Activated CD8-positive, alpha-beta memory T cell treated with anti-CD3 and anti-CD28 coated beads for 4 hours (primary cell): ENCODE measurements around the gene DLG5.

Source experiments
- DNase-seq, 2 donors: peaks; one replicate each; pipeline ENCODE4 v3.0.0-alpha.2; 2020; ENCODE audit warnings: low read depth in 2 of 2

The DLG5 gene

GRCh38 chr10:77892021-77892739 is 34.4 kb downstream of the DLG5 start:
- no peak for DNase-seq

DNA sequence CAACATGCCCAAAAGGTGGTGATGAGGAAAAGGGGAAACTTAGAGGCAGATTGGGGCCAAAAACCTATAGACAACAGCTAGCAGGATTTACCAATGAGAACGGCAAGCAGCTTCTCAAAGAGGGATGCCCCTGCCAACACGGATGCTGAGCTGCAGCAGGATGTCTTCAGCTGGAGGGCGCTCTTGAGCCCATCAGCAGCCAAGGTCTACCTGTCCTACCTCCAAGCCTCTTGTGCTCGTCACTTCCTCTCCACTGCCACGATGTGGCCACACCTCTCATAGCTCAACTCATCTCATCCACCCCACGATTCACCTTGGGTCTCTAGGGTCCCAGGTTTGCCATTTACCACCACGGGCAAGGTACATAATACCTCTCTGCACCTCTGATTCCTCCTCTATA is 36.5 kb downstream of the DLG5 start:
- no peak for DNase-seq

GRCh38 chr10:77889277-77889903 is 37.2 kb downstream of the DLG5 start:
- no peak for DNase-seq

- no peak for DNase-seq
Measured at GRCh38 chr10:77888356-77888703, 38.2 kb downstream of the DLG5 start.

DNA sequence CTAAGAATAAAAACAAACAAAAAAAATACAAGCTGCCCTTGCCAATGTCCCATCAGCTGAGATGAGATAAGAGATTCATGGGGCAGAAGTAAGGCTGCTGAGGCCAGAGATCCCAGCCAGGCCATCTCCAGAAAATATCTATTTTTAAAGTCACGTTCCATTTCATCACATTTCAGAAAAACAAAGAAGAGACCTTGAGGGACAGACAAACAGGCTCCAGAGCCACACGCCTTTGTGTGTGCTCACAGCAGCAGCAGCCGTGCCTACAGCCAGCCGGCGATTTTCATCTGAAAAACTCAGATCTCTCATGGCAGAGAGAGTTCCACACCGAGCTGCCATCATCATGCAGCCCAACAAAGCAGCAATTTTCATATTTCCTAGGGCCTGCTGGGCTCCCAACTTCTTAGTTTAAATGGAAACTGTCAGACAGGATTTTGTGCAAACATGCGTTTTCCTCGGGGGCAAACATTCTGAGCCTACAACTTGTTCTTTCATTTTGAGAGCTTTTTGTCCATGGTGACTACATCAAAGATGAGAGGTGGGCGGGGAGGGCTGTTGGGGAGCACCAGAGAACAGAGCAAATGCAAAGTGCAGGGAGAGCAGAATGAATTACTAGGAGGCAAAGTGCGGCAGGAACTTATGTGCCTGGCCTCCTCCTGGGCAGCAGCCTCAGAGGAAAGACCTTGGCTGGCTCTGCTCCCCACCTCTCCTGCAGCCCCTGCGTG is 38.8 kb downstream of the DLG5 start:
- no peak for DNase-seq

GRCh38 chr10:77886795-77887355 is 39.7 kb downstream of the DLG5 start:
- no peak for DNase-seq

GRCh38 chr10:77884181-77884580 is 42.4 kb downstream of the DLG5 start:
- no peak for DNase-seq

GRCh38 chr10:77881636-77882035 is 44.9 kb downstream of the DLG5 start:
- DNase-seq, result no peak

- no peak for DNase-seq
Measured at GRCh38 chr10:77881222-77881621, 45.3 kb downstream of the DLG5 start.

DNA sequence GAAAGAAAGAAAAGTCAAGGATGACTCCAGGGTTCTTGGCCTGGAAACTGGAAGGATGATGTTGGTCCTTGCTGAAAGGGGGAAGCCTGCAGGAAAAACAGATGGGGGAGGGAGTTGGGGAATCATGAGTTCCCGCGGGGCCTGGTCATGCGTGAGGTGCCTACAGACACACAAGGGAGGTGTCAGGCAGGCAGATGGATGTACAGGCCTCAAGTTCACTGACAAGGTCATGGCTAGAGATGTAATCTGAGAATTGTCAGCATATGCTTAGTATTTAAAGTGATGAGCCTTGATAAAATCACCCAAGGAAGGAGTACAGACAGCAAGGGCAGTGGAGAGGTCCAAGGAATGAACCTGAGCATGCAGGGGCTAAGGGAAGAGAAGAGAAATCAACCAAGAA is 46.8 kb downstream of the DLG5 start:
- DNase-seq, result no peak

DNA sequence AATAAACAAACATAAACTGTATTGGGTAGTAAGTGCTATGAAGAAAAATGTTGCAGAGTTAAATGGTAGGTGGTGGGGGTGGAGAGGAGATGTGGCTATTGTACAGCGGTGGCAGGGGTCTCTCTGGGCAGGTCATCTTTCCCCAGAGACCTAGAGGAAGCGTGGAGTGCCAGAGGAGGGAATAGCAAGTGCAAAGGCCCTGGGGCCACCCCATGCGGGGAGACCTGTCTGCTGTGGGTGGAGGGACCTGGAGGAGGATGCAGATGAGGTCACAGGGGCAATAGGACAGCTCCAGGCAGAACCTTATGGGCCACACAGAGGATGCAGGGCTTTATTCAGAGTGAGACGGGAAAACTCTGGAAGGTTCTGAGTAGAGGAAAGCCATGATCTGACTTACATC is 47.5 kb downstream of the DLG5 start:
- no peak for DNase-seq

- peak; percentile 23 to 27 for DNase-seq
Measured at GRCh38 chr10:77877441-77878344, 48.9 kb downstream of the DLG5 start.

GRCh38 chr10:77875730-77876129 is 50.8 kb downstream of the DLG5 start:
- no peak for DNase-seq

GRCh38 chr10:77874872-77875271 is 51.7 kb downstream of the DLG5 start:
- DNase-seq, result no peak

DNA sequence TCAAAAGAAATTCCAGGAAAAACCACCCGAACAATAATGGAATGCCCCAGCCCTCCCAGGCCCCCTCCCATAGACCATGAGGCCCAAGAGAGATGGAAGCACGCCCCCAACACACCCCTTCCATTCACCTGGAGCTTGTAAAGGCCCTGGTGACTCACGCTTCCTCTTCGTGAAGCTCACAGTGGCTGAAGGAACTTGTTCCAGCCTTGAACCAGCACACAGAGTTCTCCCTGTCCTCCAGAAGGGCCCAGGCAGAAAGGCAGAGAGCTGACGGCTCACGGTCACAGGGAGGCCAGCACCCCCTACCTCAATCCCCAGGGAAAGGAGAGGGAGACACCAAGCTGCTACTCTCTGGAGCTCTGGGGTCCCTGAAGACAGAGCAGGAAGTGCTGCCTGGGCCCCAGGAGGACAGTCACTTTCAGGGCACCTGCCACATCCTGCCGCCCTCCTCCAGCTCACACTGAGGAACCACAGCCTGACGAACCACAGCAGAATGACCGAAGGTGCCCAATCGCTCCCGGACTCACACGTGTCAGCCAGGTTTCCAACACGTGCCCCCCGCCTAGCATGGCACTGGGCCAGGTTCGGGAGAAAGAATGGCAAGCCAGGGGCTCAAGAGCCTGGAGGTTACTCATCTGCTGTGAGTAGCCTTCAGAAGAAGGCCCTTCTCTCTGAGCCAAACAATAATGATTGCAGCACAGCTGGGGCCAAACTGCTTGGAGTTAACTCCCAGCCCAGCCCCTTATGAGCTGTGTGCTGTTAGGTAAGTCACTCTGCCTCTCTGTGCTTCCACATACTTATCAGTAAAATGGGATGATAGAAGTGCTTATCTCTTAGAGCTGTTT is 52.8 kb downstream of the DLG5 start:
- peak; percentile 12 to 20 for DNase-seq

DNA sequence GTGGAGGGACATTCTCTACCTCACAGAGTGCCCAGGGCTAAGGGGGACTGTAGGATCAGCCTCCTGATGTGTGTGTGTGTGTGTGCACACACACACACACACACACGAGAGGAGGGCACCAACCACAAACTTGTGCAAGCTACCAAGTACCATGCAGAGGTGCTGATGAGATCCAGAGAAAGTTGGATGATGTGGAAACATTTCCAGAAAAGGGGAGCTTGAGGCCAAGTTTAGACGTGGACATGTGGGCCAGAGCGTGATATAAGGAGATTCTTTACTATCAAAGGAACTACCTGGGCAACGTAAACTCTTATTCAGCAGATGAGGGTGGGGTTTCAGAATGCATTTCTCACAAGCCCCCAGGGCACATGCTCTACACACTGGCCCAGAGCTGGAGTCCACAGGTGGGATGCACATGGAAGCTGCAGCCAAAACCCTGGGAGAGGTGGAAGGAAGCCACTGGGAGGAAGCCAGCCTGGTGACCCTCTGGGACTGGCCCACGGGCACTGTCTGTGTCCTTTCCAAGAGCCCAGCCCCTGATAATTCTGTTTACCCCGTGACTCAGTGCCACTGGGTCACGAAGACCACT is 53.5 kb downstream of the DLG5 start:
- no peak for DNase-seq

GRCh38 chr10:77872151-77872946 is 54.2 kb downstream of the DLG5 start:
- no peak for DNase-seq

GRCh38 chr10:77869626-77870420 is 56.7 kb downstream of the DLG5 start:
- DNase-seq, result no peak

- no peak for DNase-seq
Measured at GRCh38 chr10:77868523-77868922, 58.0 kb downstream of the DLG5 start.
